ENCODE results near the gene EPHB1. TPM values are rescaled to one million over a fixed set of nuclear protein-coding genes. Genes with fewer than 3 reads are reported as not detected.

Gene EPHB1
- total RNA-seq, 1 experiment from 2014 or later: 2.8 TPM

- peaks cover 21% of the 10 kb centered on the region for H3K23me2 ChIP-seq (ENCODE audit: insufficient read length, low read depth, low read length, poor library complexity, severe bottlenecking)
- H3K4me1 ChIP-seq (ENCODE audit: insufficient read depth, low read length): no peaks in the 10 kb centered on the region; the same call in 1 of the 2 replicates
- Mint-ChIP-seq H3K9me3 (no peaks in the 10 kb centered on the region; a peak in 1 of 5 replicates), H3K4me3 (no peak overlapping the region), H3K27ac (no peak overlapping the region), H3K27me3 (ENCODE audit: low read depth) (peaks cover 54% of the 10 kb centered on the region), H3K4me1 (peaks cover 21 to 26% of the 10 kb centered on the region in 2 experiments), H3K36me3 (ENCODE audit: insufficient read depth in 1 of 3, low read depth in 3 of 3) (no peaks in the 10 kb centered on the region)
- no peak overlapping the region for H2BK120ac ChIP-seq (ENCODE audit: low read depth, low read length, poor library complexity, severe bottlenecking)
- H3K27ac ChIP-seq (ENCODE audit: insufficient read length, low read depth, low read length): no peak overlapping the region
- H2BK15ac ChIP-seq (ENCODE audit: low read depth, low read length): no peak overlapping the region
- no peak overlapping the region for H4K8ac ChIP-seq (replicated peaks; ENCODE audit: insufficient read length, low read depth, low read length)
- H2BK5ac ChIP-seq (ENCODE audit: insufficient read length, low read length): no peak overlapping the region
- no peak overlapping the region for H2BK12ac ChIP-seq (ENCODE audit: insufficient read length, low read depth, low read length)
- DNase-seq: no peak
- no peak overlapping the region for H3K4me2 ChIP-seq (ENCODE audit: insufficient read depth, insufficient read length, low read length)
- H2BK20ac ChIP-seq (ENCODE audit: low read depth, low read length, poor library complexity, severe bottlenecking): no peak overlapping the region
- H3K79me2 ChIP-seq (ENCODE audit: insufficient read depth, low read length): no peaks in the 10 kb centered on the region
- H3T11ph ChIP-seq (ENCODE audit: low read length): no peak overlapping the region
- WGBS (ENCODE audit: extremely low coverage, insufficient read length, low lambda C conversion rate): no CpG with 5 or more reads among the region's 6 CpGs
- no peak overlapping the region for H3K18ac ChIP-seq (ENCODE audit: insufficient read length, low read depth, low read length)
- no peak overlapping the region for H4K91ac ChIP-seq (ENCODE audit: insufficient read length, low read depth, low read length)
- no peak overlapping the region for H3K14ac ChIP-seq (ENCODE audit: insufficient read depth, low read length)
- no peak overlapping the region for H3K4ac ChIP-seq (ENCODE audit: low read depth, low read length)
- H3K79me1 ChIP-seq (ENCODE audit: insufficient read depth, low read depth, low read length, poor library complexity, severe bottlenecking): no peaks in the 10 kb centered on the region
- peaks cover 21% of the 10 kb centered on the region; the same call in 1 of the 2 replicates for H3K27me3 ChIP-seq (ENCODE audit: insufficient read depth, low read length)
- no peak overlapping the region for H4K5ac ChIP-seq (ENCODE audit: insufficient read length, low read depth, low read length)
- TF ChIP-seq CTCF (conservative IDR thresholded peaks at IDR 0.05): no peak
- no peaks in the 10 kb centered on the region for H3K9me3 ChIP-seq (ENCODE audit: control insufficient read depth, low read depth, low read length)
- no peaks in the 10 kb centered on the region for H4K20me1 ChIP-seq (ENCODE audit: control insufficient read depth, insufficient read depth, insufficient read length)
- H2AK5ac ChIP-seq (ENCODE audit: insufficient read length, low read length): no peak overlapping the region
- H3K56ac ChIP-seq (ENCODE audit: insufficient read length, low read depth, low read length): no peak overlapping the region
- no peak overlapping the region for H3K23ac ChIP-seq (ENCODE audit: insufficient read length, low read depth, low read length)
- H3K9ac ChIP-seq (ENCODE audit: extremely low read depth, insufficient read length, low read length): no peak overlapping the region
- H2AFZ ChIP-seq (ENCODE audit: low read length): no peak overlapping the region
These were observed 4.3 kb downstream of the EPHB1 start for GRCh38 chr3:134799393-134799792.

Measured in H9 (cell line).